Measurements from ENCODE around the gene WDR5. TPM values are rescaled to one million over a fixed set of nuclear protein-coding genes. Genes with fewer than 3 reads are reported as not detected.
A peak's percentile ranks its signal among the peaks of the same experiment; 100 is the strongest.

WDR5 gene
- total RNA-seq, 2 donors from 2014 or later = 53.8 to 57.2 TPM

DNA sequence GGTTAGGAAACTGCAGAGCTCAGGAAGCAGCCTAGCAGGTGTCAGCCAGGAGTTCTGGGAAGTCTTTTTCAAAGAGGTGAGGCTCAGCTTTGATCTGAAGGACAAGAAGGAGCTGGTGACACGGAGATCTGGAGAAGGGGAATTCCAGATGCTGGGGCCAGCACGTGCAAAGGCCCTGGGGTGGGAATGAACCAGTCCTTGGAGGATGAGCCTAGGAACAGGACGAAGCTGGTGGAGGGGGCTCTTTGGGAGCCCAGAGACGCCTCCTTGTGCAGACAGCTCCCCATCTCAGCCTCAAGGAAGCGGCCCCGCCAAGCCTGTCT, 43.7 kb downstream of the WDR5 start:
- Mint-ChIP-seq H3K36me3 (ENCODE audit: low read depth) (no peaks in the 10 kb centered on the region), H3K9me3 (peaks cover 5% of the 10 kb centered on the region), H3K27ac (no peak overlapping the region), H3K4me3 (no peak overlapping the region), H3K27me3 (ENCODE audit: insufficient read depth) (no peaks in the 10 kb centered on the region), H3K4me1 (no peaks in the 10 kb centered on the region)
- H3K4me1 ChIP-seq (ENCODE audit: control insufficient read depth, insufficient read depth, low read length) = no peaks in the 10 kb centered on the region
- peak; percentile 41 for DNase-seq
- no peak overlapping the region for H3K27ac ChIP-seq (ENCODE audit: low read depth, low read length)
- H3K9me3 ChIP-seq (ENCODE audit: control insufficient read depth, low read length) = no peaks in the 10 kb centered on the region
- no peaks in the 10 kb centered on the region for H3K27me3 ChIP-seq (ENCODE audit: control insufficient read depth, insufficient read depth, low read length, poor library complexity, severe bottlenecking)
- no peak overlapping the region for H3K4me3 ChIP-seq (ENCODE audit: low read length)
- 86 to 96% methylated on average over 4 to 6 of the region's 6 CpGs for WGBS, 2 experiments (ENCODE audit: insufficient coverage in 1 of 2, insufficient read length in 1 of 2)
- no peak for TF ChIP-seq CTCF (conservative IDR thresholded peaks at IDR 0.05)
- no peak overlapping the region for H3K9ac ChIP-seq (ENCODE audit: extremely low read depth, low read length, poor library complexity, severe bottlenecking)
- no peaks in the 10 kb centered on the region for H3K36me3 ChIP-seq (ENCODE audit: control insufficient read depth, insufficient read depth, low read length)

DNA sequence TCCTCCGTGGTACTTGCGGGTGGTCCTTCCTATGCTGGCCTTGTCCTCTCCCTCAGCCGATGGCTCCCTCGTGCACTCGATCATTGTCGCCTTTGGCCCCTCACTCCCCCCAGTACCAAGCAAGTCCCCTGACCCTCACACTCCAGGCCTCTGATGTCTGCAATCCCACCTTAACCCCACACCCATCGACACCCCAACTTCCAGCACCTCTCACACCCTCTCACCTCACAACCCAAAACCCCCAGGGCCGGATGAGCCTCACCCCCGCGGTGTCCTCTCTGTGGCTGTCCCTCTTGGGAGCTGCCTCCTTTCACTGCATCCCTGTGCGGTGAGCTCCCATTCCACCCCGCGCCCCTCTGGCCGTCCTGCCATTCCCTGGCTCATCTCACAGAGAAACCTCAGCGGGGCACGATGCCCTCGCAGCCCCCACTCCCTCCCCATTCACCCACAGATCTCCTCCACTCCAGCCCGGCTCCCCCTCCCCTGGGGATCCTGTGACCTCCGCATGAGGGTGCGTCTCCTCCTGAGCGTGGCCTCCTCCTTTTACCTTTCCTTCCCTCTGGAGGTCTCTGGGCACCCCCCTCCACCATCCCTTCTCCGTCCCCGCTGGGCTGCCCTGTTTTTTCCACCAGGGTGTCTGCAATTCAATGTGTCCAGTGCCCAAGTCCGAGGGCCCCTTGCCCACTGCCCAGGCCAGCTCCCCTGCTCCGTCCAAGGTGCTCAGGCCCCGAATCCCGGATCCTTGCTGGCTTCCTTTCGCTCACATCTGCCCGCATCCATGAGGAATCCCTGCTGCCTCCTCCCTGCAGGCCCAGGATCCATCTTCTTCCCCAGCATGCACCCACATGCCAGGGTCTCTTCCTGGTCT, 44.3 kb downstream of the WDR5 start:
- Histone ChIP-seq H3K36me3 (ENCODE audit: control insufficient read depth, insufficient read depth, low read length) (no peaks in the 10 kb centered on the region), H3K9ac (ENCODE audit: extremely low read depth, low read length, poor library complexity, severe bottlenecking) (no peak overlapping the region), H3K27me3 (ENCODE audit: control insufficient read depth, insufficient read depth, low read length, poor library complexity, severe bottlenecking) (no peaks in the 10 kb centered on the region), H3K4me3 (ENCODE audit: low read length) (no peak overlapping the region), H3K27ac (ENCODE audit: low read depth, low read length) (no peak overlapping the region), H3K9me3 (ENCODE audit: control insufficient read depth, low read length) (no peaks in the 10 kb centered on the region), H3K4me1 (ENCODE audit: control insufficient read depth, insufficient read depth, low read length) (no peaks in the 10 kb centered on the region)
- Mint-ChIP-seq H3K36me3 (ENCODE audit: low read depth) (no peaks in the 10 kb centered on the region), H3K27me3 (ENCODE audit: insufficient read depth) (no peaks in the 10 kb centered on the region), H3K4me3 (no peak overlapping the region), H3K27ac (no peak overlapping the region), H3K4me1 (no peaks in the 10 kb centered on the region), H3K9me3 (peaks cover 5% of the 10 kb centered on the region)
- WGBS, 2 experiments (ENCODE audit: insufficient coverage in 1 of 2, insufficient read length in 1 of 2) = 88% methylated on average over 13 to 29 of the region's 29 CpGs
- DNase-seq = peak; percentile 36
- TF ChIP-seq CTCF (conservative IDR thresholded peaks at IDR 0.05) = no peak

- H3K36me3 Mint-ChIP-seq (ENCODE audit: low read depth) = no peaks in the 10 kb centered on the region
- no peaks in the 10 kb centered on the region for H3K36me3 ChIP-seq (ENCODE audit: control insufficient read depth, insufficient read depth, low read length)
- H3K27me3 Mint-ChIP-seq (ENCODE audit: insufficient read depth) = no peaks in the 10 kb centered on the region
- H3K4me3 ChIP-seq (ENCODE audit: low read length) = no peak overlapping the region
- TF ChIP-seq CTCF (conservative IDR thresholded peaks at IDR 0.05) = no peak
- no peak overlapping the region for H3K4me3 Mint-ChIP-seq
- no peaks in the 10 kb centered on the region for H3K9me3 ChIP-seq (ENCODE audit: control insufficient read depth, low read length)
- H3K9me3 Mint-ChIP-seq = peaks cover 5% of the 10 kb centered on the region
- H3K27me3 ChIP-seq (ENCODE audit: control insufficient read depth, insufficient read depth, low read length, poor library complexity, severe bottlenecking) = no peaks in the 10 kb centered on the region
- no peak overlapping the region for H3K9ac ChIP-seq (ENCODE audit: extremely low read depth, low read length, poor library complexity, severe bottlenecking)
- 86 to 90% methylated on average over 16 to 20 of the region's 20 CpGs for WGBS, 2 experiments (ENCODE audit: insufficient coverage in 1 of 2, insufficient read length in 1 of 2)
- DNase-seq = peak; percentile 38
- H3K27ac Mint-ChIP-seq = no peak overlapping the region
- no peaks in the 10 kb centered on the region for H3K4me1 Mint-ChIP-seq
- no peaks in the 10 kb centered on the region for H3K4me1 ChIP-seq (ENCODE audit: control insufficient read depth, insufficient read depth, low read length)
- no peak overlapping the region for H3K27ac ChIP-seq (ENCODE audit: low read depth, low read length)
These were observed 45.1 kb downstream of the WDR5 start for GRCh38 chr9:134180786-134181647.
